GM18861 (cell line): ENCODE data around the gene TENM3.

Source experiments
- ATAC-seq: cut with Tn5 transposase; IDR thresholded peaks from one replicate; pipeline ENCODE4 v1.9.1; 2021; ENCODE audit not compliant: unreplicated experiment

TENM3 gene

GRCh38 chr4:182716192-182716591 lies 473.0 kb downstream of the TENM3 start:
- ATAC-seq, result no peak

DNA sequence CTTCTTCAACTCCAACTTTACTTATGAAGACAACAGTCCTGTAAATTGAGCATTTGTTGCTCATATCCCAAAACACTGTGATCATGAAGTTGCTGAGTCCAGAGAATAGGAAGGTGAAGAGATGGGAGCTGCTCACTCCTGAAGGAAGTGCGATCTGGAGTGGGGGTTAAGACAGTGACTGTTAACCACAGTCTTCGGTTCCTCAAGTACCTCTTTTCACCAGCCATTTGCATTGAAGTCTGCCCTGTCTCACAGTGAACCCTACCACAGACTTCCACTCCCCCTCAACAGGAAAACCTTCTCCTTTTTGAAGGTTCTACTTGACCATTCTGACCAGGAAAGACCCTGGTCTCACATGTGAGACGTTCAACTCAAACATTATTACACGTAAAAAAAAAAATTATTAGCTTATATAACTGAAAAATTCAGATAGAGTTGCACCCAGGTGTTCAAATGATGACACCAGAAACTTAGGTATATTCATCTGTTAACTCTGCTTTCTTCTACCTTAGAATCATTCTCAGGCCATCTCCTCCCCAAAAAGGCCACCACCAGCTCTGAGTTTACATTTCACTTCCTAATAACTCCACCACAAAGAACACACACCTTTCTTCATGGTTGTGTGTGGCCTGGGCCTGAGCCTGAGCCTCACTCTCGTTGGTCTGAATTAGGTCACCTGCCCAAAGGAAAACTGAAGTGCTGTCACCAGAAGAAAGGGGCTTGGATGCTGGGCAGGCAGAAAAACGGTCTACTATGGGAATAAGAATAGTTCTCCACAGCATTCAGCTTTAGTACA lies 474.8 kb downstream of the TENM3 start:
- no peak for ATAC-seq

DNA sequence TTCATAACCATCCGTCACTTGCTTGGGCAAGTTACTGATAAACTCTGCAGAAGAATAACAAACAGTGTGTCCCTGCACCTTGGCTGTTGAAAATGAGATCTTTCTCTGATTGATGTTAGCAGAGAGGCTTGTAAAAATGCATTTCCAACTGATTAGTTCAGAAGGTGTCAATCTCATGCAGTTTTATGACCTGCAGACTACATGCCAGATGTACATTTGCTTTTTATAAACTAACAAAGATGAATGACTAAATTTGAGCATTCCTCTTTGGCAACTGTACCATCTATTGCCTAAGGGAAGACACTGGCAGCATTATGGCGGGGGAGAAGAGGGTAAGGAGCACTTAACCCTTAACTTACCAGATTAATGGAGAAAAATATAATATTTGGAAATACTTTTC lies 481.2 kb downstream of the TENM3 start:
- ATAC-seq, result no peak

- no peak for ATAC-seq
Observed at GRCh38 chr4:182729516-182729915, 486.3 kb downstream of the TENM3 start.

DNA sequence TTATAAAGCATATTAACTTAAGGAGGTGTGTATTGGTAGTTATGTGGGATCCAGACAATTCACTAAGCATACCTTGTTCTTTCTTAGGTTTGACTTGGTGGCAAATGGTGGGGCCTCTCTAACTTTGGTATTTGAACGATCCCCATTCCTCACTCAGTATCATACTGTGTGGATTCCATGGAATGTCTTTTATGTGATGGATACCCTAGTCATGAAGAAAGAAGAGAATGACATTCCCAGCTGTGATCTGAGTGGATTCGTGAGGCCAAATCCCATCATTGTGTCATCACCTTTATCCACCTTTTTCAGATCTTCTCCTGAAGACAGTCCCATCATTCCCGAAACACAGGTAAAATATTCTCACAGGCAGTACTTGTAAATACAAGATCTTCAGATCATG lies 487.6 kb downstream of the TENM3 start:
- ATAC-seq, result no peak

DNA sequence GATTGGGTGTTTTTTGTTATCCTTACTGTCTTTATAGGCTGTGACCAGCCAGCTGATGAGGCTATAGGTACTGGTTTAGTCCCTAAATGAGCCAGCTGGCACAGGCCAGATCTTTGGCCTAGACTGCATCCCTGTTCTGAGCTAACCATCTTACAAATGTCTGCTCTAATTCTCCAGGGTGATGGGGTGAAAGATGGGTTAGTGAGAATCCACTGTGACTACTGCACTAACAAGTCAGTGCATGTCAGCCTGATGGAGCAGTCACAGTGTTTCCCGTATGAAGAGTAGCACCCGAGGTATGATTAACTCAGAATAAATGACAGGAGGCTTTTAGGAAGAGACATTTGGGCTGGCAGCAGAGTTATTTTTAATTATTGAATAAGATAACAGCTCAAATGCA lies 493.0 kb downstream of the TENM3 start:
- no peak for ATAC-seq

- no peak for ATAC-seq
Observed at GRCh38 chr4:182738283-182739047, 495.3 kb downstream of the TENM3 start.

DNA sequence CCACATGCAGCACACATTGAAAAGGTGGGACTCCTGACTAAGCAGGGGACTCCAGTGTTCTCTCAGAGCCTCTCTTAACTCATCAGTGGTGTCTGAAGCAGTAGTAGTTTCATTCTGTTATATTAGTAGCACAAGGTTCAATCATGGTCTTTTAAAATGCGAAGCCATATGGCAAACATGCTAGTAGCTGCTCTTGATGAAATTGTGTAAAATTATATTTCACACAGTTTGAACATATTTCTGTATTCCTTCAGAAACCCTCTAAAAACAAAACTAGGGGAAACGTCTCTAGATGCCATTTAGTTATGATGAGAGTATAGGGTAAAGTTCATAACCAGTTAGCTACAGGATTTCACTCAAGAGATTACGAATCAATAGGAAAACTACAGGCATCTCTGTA lies 497.1 kb downstream of the TENM3 start:
- ATAC-seq, result no peak

- no peak for ATAC-seq
Observed at GRCh38 chr4:182741054-182741453, 497.9 kb downstream of the TENM3 start.

GRCh38 chr4:182741914-182742313 lies 498.7 kb downstream of the TENM3 start:
- ATAC-seq, result no peak

GRCh38 chr4:182743815-182744214 lies 500.6 kb downstream of the TENM3 start:
- ATAC-seq, result no peak

GRCh38 chr4:182745237-182745636 lies 502.0 kb downstream of the TENM3 start:
- no peak for ATAC-seq

GRCh38 chr4:182746876-182747275 lies 503.7 kb downstream of the TENM3 start:
- no peak for ATAC-seq

- no peak for ATAC-seq
Observed at GRCh38 chr4:182748283-182748682, 505.1 kb downstream of the TENM3 start.

- no peak for ATAC-seq
Observed at GRCh38 chr4:182748949-182749348, 505.7 kb downstream of the TENM3 start.

DNA sequence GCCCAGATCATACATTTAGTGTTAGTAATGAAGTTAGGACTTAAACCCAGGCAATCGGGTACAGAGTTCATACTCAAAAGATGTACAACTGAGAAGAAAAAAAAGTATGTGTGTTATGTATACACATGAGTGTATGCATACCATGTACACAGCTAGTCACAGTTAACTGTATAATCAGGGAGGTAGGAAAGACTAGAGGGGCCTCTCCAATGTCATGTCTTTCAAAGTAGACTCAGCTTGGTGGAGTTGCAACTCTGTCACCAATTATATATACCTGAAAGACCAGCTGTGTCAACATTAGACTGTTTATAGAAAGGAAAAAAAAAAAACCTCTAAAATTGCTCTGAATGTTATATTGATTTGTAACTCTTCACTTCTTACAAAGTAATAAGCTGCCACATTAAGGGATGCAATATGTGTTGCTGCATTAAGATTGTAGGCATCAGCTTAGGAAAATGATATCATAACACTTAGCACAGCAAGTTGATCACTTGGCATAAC lies 506.5 kb downstream of the TENM3 start:
- no peak for ATAC-seq

- no peak for ATAC-seq
Observed at GRCh38 chr4:182752158-182752910, 509.1 kb downstream of the TENM3 start.

GRCh38 chr4:182754895-182755294 lies 511.7 kb downstream of the TENM3 start:
- ATAC-seq, result no peak

- no peak for ATAC-seq
Observed at GRCh38 chr4:182756161-182756690, 513.0 kb downstream of the TENM3 start.

GRCh38 chr4:182758273-182758672 lies 515.1 kb downstream of the TENM3 start:
- ATAC-seq, result no peak

- ATAC-seq, result no peak
Observed at GRCh38 chr4:182760551-182761043, 517.4 kb downstream of the TENM3 start.
